ENCODE data around the gene ZNF674. TPM values are rescaled to one million over a fixed set of nuclear protein-coding genes. Genes with fewer than 3 reads are reported as not detected.

Gene ZNF674
- total RNA-seq, 1 donor from 2014 or later: 2.3 TPM

- H3K9me3 ChIP-seq: no peaks in the 10 kb centered on the region
- peak overlapping the region; percentile 57 to 67 for H3K27ac ChIP-seq
- peak overlapping the region; percentile 67 to 81 for H3K4me3 ChIP-seq
- no peaks in the 10 kb centered on the region for H3K4me1 ChIP-seq
- H3K36me3 ChIP-seq: no peaks in the 10 kb centered on the region
- peak in 1 of 2 donors; percentile 60 for DNase-seq (ENCODE audit: low spot score in 2 of 2)
- no peak for TF ChIP-seq CTCF (IDR thresholded peaks at IDR 0.05)
- intact Hi-C loops (cut with DNase I): loop anchor here (1.0 to 10.0 kb wide), 4 partner anchors 15 to 181 kb away; partner anchors contain the start of gene SLC9A7
- no peaks in the 10 kb centered on the region for H3K27me3 ChIP-seq
These were observed 28.9 kb upstream of the ZNF674 start for GRCh38 chrX:46573892-46574773.

GRCh38 chrX:46573331-46573891 is 28.2 kb upstream of the ZNF674 start, which contains the start of gene CHST7:
CHST7 (plus strand) TSS chrX:46573765; CDS start chrX:46573932, 167 bp downstream.
- Histone ChIP-seq H3K9me3 (no peaks in the 10 kb centered on the region), H3K4me3 (peak within 1 kb of the TSS; percentile 67 to 81), H3K27me3 (no peaks in the 10 kb centered on the region), H3K27ac (peak within 1 kb of the TSS; percentile 57 to 67), H3K4me1 (no peaks in the 10 kb centered on the region), H3K36me3 (no peaks in the 10 kb centered on the region)
- peak; percentile 8 to 16 (median 13) for TF ChIP-seq CTCF (IDR thresholded peaks at IDR 0.05)
- peak in 1 of 2 donors; percentile 79 for DNase-seq (ENCODE audit: low spot score in 2 of 2)
- intact Hi-C loops (cut with DNase I): loop anchor here (1.0 to 10.0 kb wide), 3 partner anchors 69 to 181 kb away; partner anchors contain the start of gene SLC9A7

- Histone ChIP-seq H3K36me3 (no peaks in the 10 kb centered on the region), H3K27ac (peak overlapping the region in 1 of 2 donors; percentile 57), H3K27me3 (no peaks in the 10 kb centered on the region), H3K9me3 (no peaks in the 10 kb centered on the region), H3K4me1 (no peaks in the 10 kb centered on the region), H3K4me3 (no peak overlapping the region)
- no peak for TF ChIP-seq CTCF (IDR thresholded peaks at IDR 0.05)
- DNase-seq (ENCODE audit: low spot score in 2 of 2): no peak
- intact Hi-C loops (cut with DNase I): loop anchor here (5.0 to 10.0 kb wide), 2 partner anchors 115 to 182 kb away; partner anchors contain the start of gene SLC9A7
These were observed 27.2 kb upstream of the ZNF674 start for GRCh38 chrX:46572340-46572936.

- intact Hi-C loops (cut with DNase I): loop anchor here (5.0 to 10.0 kb wide), 2 partner anchors 116 to 183 kb away; partner anchors contain the start of gene SLC9A7
- H3K4me3 ChIP-seq: no peak overlapping the region
- H3K27me3 ChIP-seq: no peaks in the 10 kb centered on the region
- no peak overlapping the region for H3K27ac ChIP-seq
- H3K36me3 ChIP-seq: no peaks in the 10 kb centered on the region
- H3K9me3 ChIP-seq: no peaks in the 10 kb centered on the region
- H3K4me1 ChIP-seq: no peaks in the 10 kb centered on the region
- no peak for TF ChIP-seq CTCF (IDR thresholded peaks at IDR 0.05)
- DNase-seq (ENCODE audit: low spot score in 2 of 2): peak in 1 of 2 donors; percentile 22
These were observed 26.5 kb upstream of the ZNF674 start for GRCh38 chrX:46571423-46572339.

Measured in ascending aorta (tissue), 2 donors.